Endothelial cell of umbilical vein (primary cell): ENCODE results near the gene ITPRID2. TPM values are rescaled to one million over a fixed set of nuclear protein-coding genes. Genes with fewer than 3 reads are reported as not detected.

Experiments used
- BruUV-seq: library from RNA; stranded (reverse); fragments of 400-500 nt; replicated peaks from 2 replicates; lab custom pipeline; 2021; lab: Mats Ljungman, UMichigan
- CTCF ChIA-PET: fragments of 300-600, 350-600 bp; sonication (Branson Sonifier 250); formaldehyde crosslinking; loops from one replicate; lab custom pipeline; 2021; ENCODE audit warnings: antibody characterized with exemption, inconsistent platforms; lab: Charles Lee
- POLR2A ChIA-PET: fragments of 300-600, 350-600 bp; sonication (Branson Sonifier 250); formaldehyde crosslinking; loops from one replicate; lab custom pipeline; 2021; ENCODE audit warnings: antibody characterized with exemption, inconsistent platforms; lab: Charles Lee
- DNase-seq: peaks from one replicate; pipeline ENCODE4 v3.0.0-alpha.2; 2011; ENCODE audit warnings: low read depth, low spot score
- FAIRE-seq: peaks from 2 replicates; lab custom pipeline; 2011; peaks lifted over from hg19 to GRCh38; lab: Jason Lieb, UNC
- H2AFZ ChIP-seq: 2 replicates; pipeline ENCODE4 v1.6.0; 2012; ENCODE audit warnings: low read depth, low read length, control low read depth, inconsistent platforms
- H3K27ac ChIP-seq: 2 replicates; pipeline ENCODE4 v1.5.1; 2011; ENCODE audit warnings: low read depth, mild to moderate bottlenecking, control low read depth, low read length, moderate library complexity; ENCODE audit not compliant: insufficient read depth
- H3K27me3 ChIP-seq, 2 experiments: 2 replicates each; pipeline versions ENCODE4 v1.6.0 to v1.6.1; 2011; ENCODE audit warnings: low read length in 2 of 2, mixed read lengths in 1 of 2; ENCODE audit not compliant: control insufficient read depth in 2 of 2, insufficient read depth in 2 of 2
- H3K36me3 ChIP-seq, 2 experiments: 2 replicates in 1 of 2; 3 replicates in 1 of 2; pipeline ENCODE4 v1.5.1; 2011; ENCODE audit warnings: low read length in 2 of 2, mild to moderate bottlenecking in 1 of 2, moderate library complexity in 1 of 2; ENCODE audit not compliant: control insufficient read depth in 2 of 2, insufficient read depth in 2 of 2; ENCODE audit errors: extremely low read depth in 1 of 2
- H3K4me1 ChIP-seq: 3 replicates; pipeline ENCODE4 v1.5.1; 2011; ENCODE audit warnings: mild to moderate bottlenecking, low read length; ENCODE audit not compliant: control insufficient read depth, insufficient read depth; ENCODE audit errors: extremely low read depth
- H3K4me2 ChIP-seq: 2 replicates; pipeline ENCODE4 v1.6.1; 2011; ENCODE audit warnings: low read length, control low read depth, mixed read lengths; ENCODE audit not compliant: insufficient read depth
- H3K4me3 ChIP-seq, 3 experiments: fragments of 200-600 bp in 1 of 3; sonication (generic), shearing (Covaris generic) in 1 of 3; replicated peaks in 1 of 3; 2 replicates each; pipeline ENCODE4 v1.5.1; 2011 to 2016; ENCODE audit warnings: control low read depth in 3 of 3, low read length in 3 of 3, mild to moderate bottlenecking in 2 of 3, inconsistent platforms in 1 of 3, low read depth in 1 of 3, moderate library complexity in 1 of 3; ENCODE audit not compliant: insufficient read depth in 1 of 3
- H3K79me2 ChIP-seq: 2 replicates; pipeline ENCODE4 v1.6.0; 2012; ENCODE audit warnings: low read length, inconsistent platforms; ENCODE audit not compliant: control insufficient read depth, insufficient read depth
- H3K9ac ChIP-seq: replicated peaks from 2 replicates; pipeline ENCODE3; 2011; ENCODE audit warnings: low read length, control low read depth; ENCODE audit not compliant: insufficient read depth; ENCODE audit errors: extremely low read depth
- H3K9me1 ChIP-seq: replicated peaks from 3 replicates; pipeline ENCODE4 v1.6.0; 2011; ENCODE audit warnings: mild to moderate bottlenecking, low read length; ENCODE audit not compliant: control insufficient read depth, insufficient read depth; ENCODE audit errors: extremely low read depth
- H3K9me3 ChIP-seq: replicated peaks from 2 replicates; pipeline ENCODE4 v1.5.1; 2012; ENCODE audit warnings: low read length, inconsistent platforms; ENCODE audit not compliant: control insufficient read depth, insufficient read depth
- H4K20me1 ChIP-seq: replicated peaks from 2 replicates; pipeline ENCODE3; 2011; ENCODE audit warnings: mild to moderate bottlenecking, low read length; ENCODE audit not compliant: control insufficient read depth, insufficient read depth; ENCODE audit errors: extremely low read depth
- CTCF ChIP-seq, 2 donors: IDR thresholded peaks; 1 replicate in 1 of 2; 2 replicates in 1 of 2; pipeline ENCODE4 v1.5.1; 2011; ENCODE audit warnings: low read length in 2 of 2, mild to moderate bottlenecking in 2 of 2, moderate library complexity in 2 of 2, control low read depth in 1 of 2, inconsistent platforms in 1 of 2, low read depth in 1 of 2; ENCODE audit not compliant: insufficient read depth in 1 of 2; ENCODE audit errors: extremely low read depth in 1 of 2
- EZH2 ChIP-seq: IDR thresholded peaks from 2 replicates; pipeline ENCODE4 v1.6.1; 2012; ENCODE audit warnings: borderline replicate concordance, low read depth, mild to moderate bottlenecking, moderate library complexity, low read length, inconsistent platforms; ENCODE audit not compliant: severe bottlenecking
- FOS ChIP-seq: IDR thresholded peaks from 2 replicates; pipeline ENCODE4 v1.6.1; 2011; ENCODE audit warnings: mild to moderate bottlenecking, low read length, moderate library complexity, borderline replicate concordance; ENCODE audit not compliant: insufficient read depth
- JUN ChIP-seq: IDR thresholded peaks from 2 replicates; pipeline ENCODE4 v1.6.1; 2011; ENCODE audit warnings: borderline replicate concordance, low read depth; ENCODE audit not compliant: insufficient read length, insufficient read depth
- MYC ChIP-seq: IDR thresholded peaks from one replicate; pipeline ENCODE4 v1.6.1; 2011; ENCODE audit warnings: mild to moderate bottlenecking, low read depth, low read length
- POLR2A ChIP-seq: IDR thresholded peaks from 2 replicates; pipeline ENCODE4 v1.6.1; 2012; ENCODE audit warnings: low read depth, mild to moderate bottlenecking, control low read depth, low read length
- dilution Hi-C: fragments of 300-500 bp; cut with MboI; formaldehyde crosslinking; loops from one replicate; pipeline ENCODE4 v1.15.0; 2019; ENCODE audit warnings: low sequenced_read_pairs; ENCODE audit not compliant: extremely low pct_ligation_motif_present
- intact Hi-C: fragments of 100-400 bp; cut with micrococcal nuclease; formaldehyde crosslinking; loops from one replicate; pipeline ENCODE4 v1.10.0; 2022
- polyA plus RNA-seq, 4 experiments: library from polyadenylated mRNA; depleted of rRNA in 3 of 4; stranded (reverse) in 3 of 4; unstranded in 1 of 4; fragments of >200 nt; gene quantifications; 2 replicates each; pipeline versions ENCODE4 v1.2.1 to v1.2.3, GENCODE V29; 2011 to 2012; ENCODE audit warnings: missing spikeins in 1 of 4
- total RNA-seq: library from RNA; stranded (reverse); gene quantifications from 2 replicates; pipeline ENCODE4 v1.2.3, GENCODE V29; 2021

ITPRID2 gene
- total and polyA plus RNA-seq, 2 donors (not counting 3 experiments of a cell fraction or from before 2014, with no cell fraction given) = 37.6 to 272 TPM

GRCh38 chr2:181953881-181954537, 62.5 kb downstream of the ITPRID2 start:
- H3K4me2 ChIP-seq = peak overlapping the region; percentile 75
- H3K36me3 ChIP-seq = no peaks in the 10 kb centered on the region
- H4K20me1 ChIP-seq = no peaks in the 10 kb centered on the region
- H2AFZ ChIP-seq = peak overlapping the region; percentile 86
- no peaks in the 10 kb centered on the region for H3K27me3 ChIP-seq
- no TSS peak for BruUV-seq
- FAIRE-seq (peak; percentile 60), DNase-seq (peak; percentile 81)
- H3K79me2 ChIP-seq = no peaks in the 10 kb centered on the region
- H3K9me3 ChIP-seq = no peaks in the 10 kb centered on the region
- dilution Hi-C loops (no loop called here), intact Hi-C loops (loop anchor here (2.0 kb wide), 5 partner anchors 37 to 179 kb away; no protein-coding TSS in a partner anchor)
- ChIA-PET POLR2A (no interaction called here), CTCF (interaction anchor here (0.7 to 2.7 kb wide), 23 partner anchors 12 to 239 kb away, joined by 3 to 25 read pairs (median 4); no protein-coding TSS in a partner anchor)
- peak overlapping the region; percentile 33 to 42 (median 39) for H3K4me3 ChIP-seq
- peak overlapping the region; percentile 38 for H3K9ac ChIP-seq
- peak overlapping the region; percentile 74 for H3K27ac ChIP-seq
- H3K9me1 ChIP-seq = no peaks in the 10 kb centered on the region
- H3K4me1 ChIP-seq = peaks cover 29% of the 10 kb centered on the region
- no peak for TF ChIP-seq FOS
- TF ChIP-seq EZH2 = no peak
- peak; percentile 47 to 63 for TF ChIP-seq CTCF (IDR thresholded peaks at IDR 0.05; ENCODE audit: extremely low read depth in 1 of 2, insufficient read depth in 1 of 2, low read depth in 1 of 2, low read length in 2 of 2)

GRCh38 chr2:181954538-181954883, 63.0 kb downstream of the ITPRID2 start:
- FAIRE-seq (no peak), DNase-seq (no peak)
- Histone ChIP-seq H3K4me2 (peak overlapping the region; percentile 75), H3K4me1 (peaks cover 34% of the 10 kb centered on the region), H2AFZ (peak overlapping the region; percentile 86), H3K27me3 (no peaks in the 10 kb centered on the region), H3K9me3 (no peaks in the 10 kb centered on the region), H3K4me3 (peak overlapping the region in 2 of 3 experiments; percentile 39 to 42), H3K79me2 (no peaks in the 10 kb centered on the region), H3K36me3 (no peaks in the 10 kb centered on the region), H3K27ac (peak overlapping the region; percentile 74), H3K9me1 (no peaks in the 10 kb centered on the region), H3K9ac (peak overlapping the region; percentile 38), H4K20me1 (no peaks in the 10 kb centered on the region)
- BruUV-seq = TSS peak; percentile 78
- TF ChIP-seq JUN = no peak
- no peak for TF ChIP-seq CTCF (IDR thresholded peaks at IDR 0.05; ENCODE audit: extremely low read depth in 1 of 2, insufficient read depth in 1 of 2, low read depth in 1 of 2, low read length in 2 of 2)
- TF ChIP-seq FOS = no peak
- no peak for TF ChIP-seq EZH2
- no peak for TF ChIP-seq POLR2A
- TF ChIP-seq MYC = no peak
- ChIA-PET CTCF (interaction anchor here (0.7 to 2.7 kb wide), 24 partner anchors 17 to 239 kb away, joined by 3 to 25 read pairs (median 4); no protein-coding TSS in a partner anchor), POLR2A (no interaction called here)
- intact Hi-C loops (loop anchor here (2.0 kb wide), 5 partner anchors 38 to 178 kb away; no protein-coding TSS in a partner anchor), dilution Hi-C loops (no loop called here)
